HCT116 (cell line): ENCODE data around the gene FMO5.

ENCODE experiments used
- CTCF ChIP-seq, 3 experiments: fragments of 200-600 bp in 1 of 3; sonication (generic) in 1 of 3; IDR thresholded peaks in 2 of 3; conservative IDR thresholded peaks in 1 of 3; 2 replicates each; pipeline ENCODE4 v1.5.1; 2012 to 2017; ENCODE audit warnings: low read depth in 2 of 3, low read length in 2 of 3, antibody characterized with exemption in 1 of 3, borderline replicate concordance in 1 of 3, control low read depth in 1 of 3, mild to moderate bottlenecking in 1 of 3, mixed read lengths in 1 of 3, mixed run types in 1 of 3, moderate library complexity in 1 of 3; ENCODE audit not compliant: insufficient read depth in 1 of 3
- EZH2phosphoT487 ChIP-seq: fragments of 200-600 bp; IDR thresholded peaks from 2 replicates; pipeline ENCODE4 v1.6.1; 2018; ENCODE audit warnings: antibody characterized with exemption, borderline replicate concordance
- POLR2A ChIP-seq: IDR thresholded peaks from 2 replicates; pipeline ENCODE4 v1.7.0; 2011; ENCODE audit warnings: borderline replicate concordance; ENCODE audit not compliant: insufficient read depth, insufficient read length; ENCODE audit errors: extremely low read depth
- SP1 ChIP-seq: IDR thresholded peaks from 2 replicates; pipeline ENCODE4 v1.6.1; 2012; ENCODE audit warnings: low read depth

- TF ChIP-seq CTCF (IDR thresholded peaks at IDR 0.05 in 2 of 3, conservative IDR thresholded peaks at IDR 0.05 in 1 of 3; ENCODE audit: borderline replicate concordance in 1 of 3, insufficient read depth in 1 of 3, low read depth in 2 of 3, low read length in 2 of 3) (no peak), EZH2phosphoT487 (no peak), SP1 (no peak), POLR2A (no peak)
Observed at GRCh38 chr1:147209825-147210821, 15.0 kb downstream of the FMO5 start.
